ENCODE data around the gene PDE6G. TPM values are rescaled to one million over a fixed set of nuclear protein-coding genes. Genes with fewer than 3 reads are reported as not detected.

The PDE6G gene
- total and polyA plus RNA-seq, 2 experiments from 2014 or later: 5.5 to 9.0 TPM

DNA sequence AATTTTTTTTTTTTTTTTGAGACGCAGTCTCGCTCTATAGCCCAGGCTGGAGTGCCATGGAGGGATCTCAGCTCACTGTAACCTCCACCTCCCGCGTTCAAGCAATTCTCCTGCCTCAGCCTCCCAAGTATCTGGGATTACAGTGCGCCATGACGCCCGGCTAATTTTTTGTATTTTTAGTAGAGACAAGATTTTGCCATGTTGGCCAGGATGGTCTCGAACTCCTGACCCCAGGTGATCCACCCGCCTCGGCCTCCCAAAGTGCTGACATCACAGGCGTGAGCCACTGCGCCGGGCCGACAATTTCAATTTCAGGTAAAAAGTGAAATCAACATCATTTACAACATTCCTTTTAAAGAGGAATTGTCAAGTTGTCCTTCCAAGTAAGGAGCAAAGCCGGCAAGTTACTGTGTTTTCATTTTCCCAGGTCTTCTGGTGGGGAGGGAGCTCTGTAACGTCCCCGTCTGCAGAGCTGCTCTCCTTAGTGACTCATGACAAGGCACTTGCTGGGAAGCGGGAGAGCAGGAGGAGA, 20.3 kb downstream of the PDE6G start:
- H3K9me2 ChIP-seq (ENCODE audit: insufficient read depth): no peaks in the 10 kb centered on the region
- H3K36me3 ChIP-seq (ENCODE audit: insufficient read depth): no peaks in the 10 kb centered on the region; the same call in 1 of the 2 replicates
- peak; percentile 47; the same call in 1 of the 3 replicates for ATAC-seq
- TF ChIP-seq, protein P1, sequence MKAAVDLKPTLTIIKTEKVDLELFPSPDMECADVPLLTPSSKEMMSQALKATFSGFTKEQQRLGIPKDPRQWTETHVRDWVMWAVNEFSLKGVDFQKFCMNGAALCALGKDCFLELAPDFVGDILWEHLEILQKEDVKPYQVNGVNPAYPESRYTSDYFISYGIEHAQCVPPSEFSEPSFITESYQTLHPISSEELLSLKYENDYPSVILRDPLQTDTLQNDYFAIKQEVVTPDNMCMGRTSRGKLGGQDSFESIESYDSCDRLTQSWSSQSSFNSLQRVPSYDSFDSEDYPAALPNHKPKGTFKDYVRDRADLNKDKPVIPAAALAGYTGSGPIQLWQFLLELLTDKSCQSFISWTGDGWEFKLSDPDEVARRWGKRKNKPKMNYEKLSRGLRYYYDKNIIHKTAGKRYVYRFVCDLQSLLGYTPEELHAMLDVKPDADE (IDR thresholded peaks at IDR 0.05): no peak
- TF ChIP-seq, protein P2, sequence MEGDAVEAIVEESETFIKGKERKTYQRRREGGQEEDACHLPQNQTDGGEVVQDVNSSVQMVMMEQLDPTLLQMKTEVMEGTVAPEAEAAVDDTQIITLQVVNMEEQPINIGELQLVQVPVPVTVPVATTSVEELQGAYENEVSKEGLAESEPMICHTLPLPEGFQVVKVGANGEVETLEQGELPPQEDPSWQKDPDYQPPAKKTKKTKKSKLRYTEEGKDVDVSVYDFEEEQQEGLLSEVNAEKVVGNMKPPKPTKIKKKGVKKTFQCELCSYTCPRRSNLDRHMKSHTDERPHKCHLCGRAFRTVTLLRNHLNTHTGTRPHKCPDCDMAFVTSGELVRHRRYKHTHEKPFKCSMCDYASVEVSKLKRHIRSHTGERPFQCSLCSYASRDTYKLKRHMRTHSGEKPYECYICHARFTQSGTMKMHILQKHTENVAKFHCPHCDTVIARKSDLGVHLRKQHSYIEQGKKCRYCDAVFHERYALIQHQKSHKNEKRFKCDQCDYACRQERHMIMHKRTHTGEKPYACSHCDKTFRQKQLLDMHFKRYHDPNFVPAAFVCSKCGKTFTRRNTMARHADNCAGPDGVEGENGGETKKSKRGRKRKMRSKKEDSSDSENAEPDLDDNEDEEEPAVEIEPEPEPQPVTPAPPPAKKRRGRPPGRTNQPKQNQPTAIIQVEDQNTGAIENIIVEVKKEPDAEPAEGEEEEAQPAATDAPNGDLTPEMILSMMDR (conservative IDR thresholded peaks at IDR 0.05; ENCODE audit: low read depth in 2 of 2): no peak
- TF ChIP-seq EZH2phosphoT487 (IDR thresholded peaks at IDR 0.05; ENCODE audit: unreplicated experiment) (no peak), NANOG (IDR thresholded peaks at IDR 0.05; ENCODE audit: borderline replicate concordance) (no peak), STAT1 (IDR thresholded peaks at IDR 0.05; ENCODE audit: unreplicated experiment) (no peak), CREB1 (CRISPR knock-in tag; IDR thresholded peaks at IDR 0.05; ENCODE audit: low read depth) (no peak)
- TF ChIP-seq, protein P3, sequence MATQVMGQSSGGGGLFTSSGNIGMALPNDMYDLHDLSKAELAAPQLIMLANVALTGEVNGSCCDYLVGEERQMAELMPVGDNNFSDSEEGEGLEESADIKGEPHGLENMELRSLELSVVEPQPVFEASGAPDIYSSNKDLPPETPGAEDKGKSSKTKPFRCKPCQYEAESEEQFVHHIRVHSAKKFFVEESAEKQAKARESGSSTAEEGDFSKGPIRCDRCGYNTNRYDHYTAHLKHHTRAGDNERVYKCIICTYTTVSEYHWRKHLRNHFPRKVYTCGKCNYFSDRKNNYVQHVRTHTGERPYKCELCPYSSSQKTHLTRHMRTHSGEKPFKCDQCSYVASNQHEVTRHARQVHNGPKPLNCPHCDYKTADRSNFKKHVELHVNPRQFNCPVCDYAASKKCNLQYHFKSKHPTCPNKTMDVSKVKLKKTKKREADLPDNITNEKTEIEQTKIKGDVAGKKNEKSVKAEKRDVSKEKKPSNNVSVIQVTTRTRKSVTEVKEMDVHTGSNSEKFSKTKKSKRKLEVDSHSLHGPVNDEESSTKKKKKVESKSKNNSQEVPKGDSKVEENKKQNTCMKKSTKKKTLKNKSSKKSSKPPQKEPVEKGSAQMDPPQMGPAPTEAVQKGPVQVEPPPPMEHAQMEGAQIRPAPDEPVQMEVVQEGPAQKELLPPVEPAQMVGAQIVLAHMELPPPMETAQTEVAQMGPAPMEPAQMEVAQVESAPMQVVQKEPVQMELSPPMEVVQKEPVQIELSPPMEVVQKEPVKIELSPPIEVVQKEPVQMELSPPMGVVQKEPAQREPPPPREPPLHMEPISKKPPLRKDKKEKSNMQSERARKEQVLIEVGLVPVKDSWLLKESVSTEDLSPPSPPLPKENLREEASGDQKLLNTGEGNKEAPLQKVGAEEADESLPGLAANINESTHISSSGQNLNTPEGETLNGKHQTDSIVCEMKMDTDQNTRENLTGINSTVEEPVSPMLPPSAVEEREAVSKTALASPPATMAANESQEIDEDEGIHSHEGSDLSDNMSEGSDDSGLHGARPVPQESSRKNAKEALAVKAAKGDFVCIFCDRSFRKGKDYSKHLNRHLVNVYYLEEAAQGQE (IDR thresholded peaks at IDR 0.05; ENCODE audit: unreplicated experiment): no peak
- peak overlapping the region; percentile 99 for H3K4me2 ChIP-seq
- H3K4me1 ChIP-seq (ENCODE audit: insufficient read depth): peaks cover 7% of the 10 kb centered on the region
- no peaks in the 10 kb centered on the region for H3K27me3 ChIP-seq (ENCODE audit: insufficient read depth)
- peak overlapping the region; percentile 99 for H3K4me3 ChIP-seq
- peaks cover 54% of the 10 kb centered on the region for H3K79me2 ChIP-seq (replicated peaks; ENCODE audit: insufficient read depth)
- H4K20me1 ChIP-seq (replicated peaks; ENCODE audit: insufficient read depth): peaks cover 32% of the 10 kb centered on the region
- Mint-ChIP-seq H3K4me3 (peak overlapping the region; percentile 96), H3K9me3 (no peaks in the 10 kb centered on the region; the same call in 2 of the 3 replicates), H3K27me3 (ENCODE audit: insufficient read depth, low read depth, poor library complexity) (peaks cover 4% of the 10 kb centered on the region), H3K27ac (peak overlapping the region; percentile 97), H3K36me3 (ENCODE audit: low read depth) (peaks cover 18% of the 10 kb centered on the region), H3K4me1 (peaks cover 14% of the 10 kb centered on the region)
- no peak for DNase-seq (ENCODE audit: low spot score)
- H3F3A ChIP-seq (replicated peaks; ENCODE audit: low read depth): peaks cover 13% of the 10 kb centered on the region; the same call in 1 of the 2 replicates
- H3K27ac ChIP-seq (ENCODE audit: low read depth): peak overlapping the region; percentile 92
- H2AFZ ChIP-seq: no peak overlapping the region

DNA sequence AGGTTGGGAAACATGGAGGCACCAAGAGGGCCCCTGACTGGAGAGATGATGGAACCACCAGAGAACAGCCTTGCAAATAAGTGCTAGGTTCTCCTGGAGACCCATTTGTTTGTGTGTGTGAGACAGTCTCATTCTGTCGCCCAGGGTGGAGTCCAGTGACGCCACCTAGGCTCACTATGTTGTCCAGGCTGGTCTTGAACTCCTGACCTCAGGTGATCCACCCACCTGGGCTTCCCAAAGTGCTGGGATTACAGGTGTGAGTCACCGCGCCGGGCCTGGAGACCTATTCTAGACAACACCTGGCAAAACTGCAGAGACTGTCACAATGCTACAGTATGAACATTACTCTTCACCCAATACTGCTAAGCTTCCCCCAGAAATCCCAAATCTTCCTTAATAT, 20.9 kb downstream of the PDE6G start:
- no peak for ATAC-seq
- H3K27ac ChIP-seq (ENCODE audit: low read depth): peak overlapping the region; percentile 92; the same call in 1 of the 2 replicates
- TF ChIP-seq, protein P1 (IDR thresholded peaks at IDR 0.05): no peak
- TF ChIP-seq, protein P3 (IDR thresholded peaks at IDR 0.05; ENCODE audit: unreplicated experiment): no peak
- TF ChIP-seq JUNB (IDR thresholded peaks at IDR 0.05; ENCODE audit: unreplicated experiment) (no peak), POLR2AphosphoS5 (IDR thresholded peaks at IDR 0.05; ENCODE audit: low read depth) (no peak), STAT1 (IDR thresholded peaks at IDR 0.05; ENCODE audit: unreplicated experiment) (no peak)
- TF ChIP-seq, protein P2 (conservative IDR thresholded peaks at IDR 0.05; ENCODE audit: low read depth in 2 of 2): no peak

More for the DNA sequence above, 20.9 kb downstream of the PDE6G start:
- H3K27me3 ChIP-seq (ENCODE audit: insufficient read depth): no peaks in the 10 kb centered on the region
- peaks cover 34% of the 10 kb centered on the region for H4K20me1 ChIP-seq (replicated peaks; ENCODE audit: insufficient read depth)
- Mint-ChIP-seq H3K36me3 (ENCODE audit: low read depth) (peaks cover 19% of the 10 kb centered on the region), H3K9me3 (no peaks in the 10 kb centered on the region; the same call in 2 of the 3 replicates), H3K4me1 (peaks cover 14% of the 10 kb centered on the region), H3K27me3 (ENCODE audit: insufficient read depth, low read depth, poor library complexity) (peaks cover 4% of the 10 kb centered on the region), H3K4me3 (peak overlapping the region; percentile 96), H3K27ac (peak overlapping the region; percentile 97)
- peaks cover 2% of the 10 kb centered on the region; the same call in 1 of the 2 replicates for H3K36me3 ChIP-seq (ENCODE audit: insufficient read depth)
- peaks cover 13% of the 10 kb centered on the region; the same call in 1 of the 2 replicates for H3F3A ChIP-seq (replicated peaks; ENCODE audit: low read depth)
- H2AFZ ChIP-seq: no peak overlapping the region
- no peak for DNase-seq (ENCODE audit: low spot score)
- H3K4me3 ChIP-seq: peak overlapping the region; percentile 99
- H3K79me2 ChIP-seq (replicated peaks; ENCODE audit: insufficient read depth): peaks cover 60% of the 10 kb centered on the region
- H3K4me2 ChIP-seq: peak overlapping the region; percentile 99
- peaks cover 7% of the 10 kb centered on the region for H3K4me1 ChIP-seq (ENCODE audit: insufficient read depth)
- H3K9me2 ChIP-seq (ENCODE audit: insufficient read depth): no peaks in the 10 kb centered on the region

All from GM23338 (cell line).